ENCODE results near the gene EIF5A2.

- TF ChIP-seq, protein P1, sequence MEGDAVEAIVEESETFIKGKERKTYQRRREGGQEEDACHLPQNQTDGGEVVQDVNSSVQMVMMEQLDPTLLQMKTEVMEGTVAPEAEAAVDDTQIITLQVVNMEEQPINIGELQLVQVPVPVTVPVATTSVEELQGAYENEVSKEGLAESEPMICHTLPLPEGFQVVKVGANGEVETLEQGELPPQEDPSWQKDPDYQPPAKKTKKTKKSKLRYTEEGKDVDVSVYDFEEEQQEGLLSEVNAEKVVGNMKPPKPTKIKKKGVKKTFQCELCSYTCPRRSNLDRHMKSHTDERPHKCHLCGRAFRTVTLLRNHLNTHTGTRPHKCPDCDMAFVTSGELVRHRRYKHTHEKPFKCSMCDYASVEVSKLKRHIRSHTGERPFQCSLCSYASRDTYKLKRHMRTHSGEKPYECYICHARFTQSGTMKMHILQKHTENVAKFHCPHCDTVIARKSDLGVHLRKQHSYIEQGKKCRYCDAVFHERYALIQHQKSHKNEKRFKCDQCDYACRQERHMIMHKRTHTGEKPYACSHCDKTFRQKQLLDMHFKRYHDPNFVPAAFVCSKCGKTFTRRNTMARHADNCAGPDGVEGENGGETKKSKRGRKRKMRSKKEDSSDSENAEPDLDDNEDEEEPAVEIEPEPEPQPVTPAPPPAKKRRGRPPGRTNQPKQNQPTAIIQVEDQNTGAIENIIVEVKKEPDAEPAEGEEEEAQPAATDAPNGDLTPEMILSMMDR (IDR thresholded peaks at IDR 0.05): no peak
- no peak for TF ChIP-seq POLR2A (IDR thresholded peaks at IDR 0.05)
These were observed 9.0 kb downstream of the EIF5A2 start for GRCh38 chr3:170899455-170899854.

Data from right lobe of liver (tissue), 4 donors.